Upper lobe of right lung (tissue), 1 donor: ENCODE measurements around the gene MYO9A. TPM values are rescaled to one million over a fixed set of nuclear protein-coding genes. Genes with fewer than 3 reads are reported as not detected.

Experiments used
- ATAC-seq: fragments of 200-7000 bp; cut with Tn5 transposase; one replicate; pipeline ENCODE4 v1.9.1; 2020; ENCODE audit warnings: mild to moderate bottlenecking, moderate library complexity
- DNase-seq: peaks from one replicate; pipeline ENCODE4 v3.0.0-alpha.2; 2020
- H3K27ac ChIP-seq: fragments of 200-600 bp; one replicate; pipeline ENCODE4 v1.8.0; 2022
- H3K27me3 ChIP-seq: fragments of 200-600 bp; one replicate; pipeline ENCODE4 v1.8.0; 2022; ENCODE audit warnings: mild to moderate bottlenecking
- H3K36me3 ChIP-seq: fragments of 200-600 bp; one replicate; pipeline ENCODE4 v1.8.0; 2022
- H3K4me1 ChIP-seq: fragments of 200-600 bp; one replicate; pipeline ENCODE4 v1.8.0; 2022
- H3K4me3 ChIP-seq: fragments of 200-600 bp; one replicate; pipeline ENCODE4 v1.8.0; 2022; ENCODE audit warnings: mild to moderate bottlenecking
- H3K9me3 ChIP-seq: fragments of 200-600 bp; one replicate; pipeline ENCODE4 v1.8.0; 2022
- CTCF ChIP-seq: fragments of 200-600 bp; IDR thresholded peaks from one replicate; pipeline ENCODE4 v1.8.0; 2022; ENCODE audit warnings: antibody characterized with exemption
- intact Hi-C: fragments of 100-400 bp; cut with DNase I; formaldehyde crosslinking; loops from one replicate; pipeline ENCODE4 v1.11.0; 2022
- total RNA-seq: library from RNA; stranded (reverse); fragmentation: NEBNext Ultra II Directional; extraction: Animal tissue kit (Norgen Biotek cat#: 25700); gene quantifications from one replicate; pipeline ENCODE4 v1.2.1, GENCODE V29; 2021
- donor health status: DM: no; HTN: yes; CAD: no; lungs with severe emphysema.

MYO9A gene
- total RNA-seq, 1 donor from 2014 or later: 82.5 TPM

DNA sequence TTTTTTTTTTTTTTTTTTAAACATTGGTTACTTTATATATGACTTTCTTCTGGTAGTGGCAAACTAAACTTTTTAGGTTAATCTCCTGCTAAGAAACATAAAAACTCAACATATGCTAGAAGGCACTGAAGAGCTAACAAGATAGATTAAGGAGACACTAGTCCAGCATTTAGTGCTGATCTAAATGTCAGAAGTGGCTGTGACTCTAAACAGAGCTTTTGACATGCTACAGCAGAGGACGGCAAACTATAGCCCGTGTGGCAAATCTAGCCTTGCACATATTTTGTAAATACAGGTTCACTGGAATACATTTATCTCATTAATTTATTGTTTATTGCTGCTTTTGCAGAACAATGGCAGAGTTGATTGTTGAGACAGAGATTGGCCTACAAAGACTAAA is 287.0 kb downstream of the MYO9A start:
- H3K27ac ChIP-seq: no peak overlapping the region
- no peaks in the 10 kb centered on the region for H3K9me3 ChIP-seq
- no peak for DNase-seq
- no peak for TF ChIP-seq CTCF
- no peak overlapping the region for H3K4me3 ChIP-seq
- intact Hi-C loops: no loop called here
- H3K4me1 ChIP-seq: no peaks in the 10 kb centered on the region
- no peak for ATAC-seq
- peaks cover 48% of the 10 kb centered on the region for H3K36me3 ChIP-seq
- H3K27me3 ChIP-seq: no peaks in the 10 kb centered on the region

DNA sequence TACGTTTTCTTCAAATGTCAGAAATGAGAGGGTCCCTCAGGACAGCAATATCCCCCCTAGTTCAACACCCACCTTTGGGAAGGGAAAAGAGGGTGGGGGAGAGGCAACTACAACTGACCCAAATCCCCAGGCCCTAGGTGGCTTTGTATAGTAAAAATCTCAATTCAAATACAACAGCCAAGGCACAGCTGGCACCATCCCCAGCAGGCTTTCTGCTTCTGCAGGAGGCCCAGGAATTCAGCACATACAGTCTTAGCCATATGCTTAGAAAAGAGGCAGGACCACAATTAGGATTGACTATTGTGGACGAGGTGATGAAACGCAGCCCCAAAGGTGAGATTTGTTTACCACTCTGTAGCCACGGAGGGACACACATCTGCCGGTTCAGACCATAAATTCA is 291.8 kb downstream of the MYO9A start:
- DNase-seq (no peak), ATAC-seq (no peak)
- Histone ChIP-seq H3K36me3 (peaks cover 58% of the 10 kb centered on the region), H3K27me3 (no peaks in the 10 kb centered on the region), H3K4me3 (no peak overlapping the region), H3K4me1 (no peaks in the 10 kb centered on the region), H3K27ac (no peak overlapping the region), H3K9me3 (peaks cover 10% of the 10 kb centered on the region)
- intact Hi-C loops: no loop called here
- no peak for TF ChIP-seq CTCF

- Histone ChIP-seq H3K4me3 (no peak overlapping the region), H3K4me1 (no peaks in the 10 kb centered on the region), H3K27ac (no peak overlapping the region), H3K36me3 (peaks cover 53% of the 10 kb centered on the region), H3K27me3 (no peaks in the 10 kb centered on the region), H3K9me3 (peaks cover 10% of the 10 kb centered on the region)
- no peak for ATAC-seq
- no peak for DNase-seq
- TF ChIP-seq CTCF: no peak
- intact Hi-C loops: no loop called here
These were observed 292.8 kb downstream of the MYO9A start for GRCh38 chr15:71825021-71825730.

GRCh38 chr15:71823801-71824200 is 294.1 kb downstream of the MYO9A start:
- intact Hi-C loops: no loop called here
- peaks cover 10% of the 10 kb centered on the region for H3K9me3 ChIP-seq
- H3K36me3 ChIP-seq: peaks cover 39% of the 10 kb centered on the region
- H3K4me1 ChIP-seq: no peaks in the 10 kb centered on the region
- TF ChIP-seq CTCF: no peak
- H3K27ac ChIP-seq: no peak overlapping the region
- DNase-seq (no peak), ATAC-seq (no peak)
- no peaks in the 10 kb centered on the region for H3K27me3 ChIP-seq
- no peak overlapping the region for H3K4me3 ChIP-seq

DNA sequence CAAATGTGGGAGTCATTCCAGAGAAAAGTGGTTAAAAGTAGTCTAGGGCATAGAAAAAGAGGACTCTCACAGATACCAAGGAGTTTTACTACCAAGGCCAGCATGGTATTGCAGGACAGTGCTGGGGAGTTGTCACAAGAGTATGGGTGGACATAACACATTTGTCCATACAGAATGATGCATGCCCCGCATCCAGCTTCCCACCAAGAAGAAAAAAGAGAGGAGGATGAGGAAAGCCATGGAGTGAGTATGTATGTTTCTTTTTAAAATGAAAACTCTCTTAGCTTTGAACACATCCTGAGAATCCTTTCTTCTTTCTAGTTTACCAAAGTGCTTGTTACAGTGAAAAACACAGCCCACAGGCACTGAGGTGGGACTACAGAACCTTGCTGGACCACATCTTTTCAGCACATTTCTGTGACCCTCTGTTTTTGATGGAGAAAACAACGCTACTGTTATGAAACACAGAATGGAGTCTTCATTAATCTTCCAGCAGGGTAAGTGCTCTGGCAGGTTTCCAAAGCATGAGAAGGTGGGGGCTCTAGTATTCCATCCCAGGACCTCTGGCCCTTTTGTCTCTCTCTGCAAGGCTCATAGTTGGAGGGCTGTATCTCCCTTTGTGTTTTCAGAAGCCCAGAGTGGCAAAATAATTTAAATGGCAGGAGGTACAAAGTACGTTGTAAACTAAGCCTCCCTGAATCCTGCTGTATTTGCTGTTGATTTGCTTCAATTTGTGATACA is 294.9 kb downstream of the MYO9A start:
- H3K27me3 ChIP-seq: no peaks in the 10 kb centered on the region
- no peak overlapping the region for H3K27ac ChIP-seq
- ATAC-seq: no peak
- no peak overlapping the region for H3K4me3 ChIP-seq
- H3K36me3 ChIP-seq: peaks cover 32% of the 10 kb centered on the region
- TF ChIP-seq CTCF: no peak
- peaks cover 10% of the 10 kb centered on the region for H3K9me3 ChIP-seq
- no peaks in the 10 kb centered on the region for H3K4me1 ChIP-seq
- DNase-seq: no peak
- intact Hi-C loops: no loop called here
